Measurements from ENCODE around the gene BRIP1.

BRIP1 gene

GRCh38 chr17:61658183-61658582 is 205.1 kb downstream of the BRIP1 start:
- no peak overlapping the region for H3K4me3 ChIP-seq (ENCODE audit: low read depth, low read length)
- H3K9me3 ChIP-seq (ENCODE audit: control insufficient read depth, insufficient read depth, low read depth, low read length): no peaks in the 10 kb centered on the region
- H3K4me1 ChIP-seq (ENCODE audit: control insufficient read depth, insufficient read depth, low read length): peaks cover 2% of the 10 kb centered on the region; the same call in 1 of the 2 replicates
- POLR2A ChIA-PET: no interaction called here
- H3K27ac ChIP-seq (ENCODE audit: extremely low read depth, low read depth, low read length): no peak overlapping the region
- no peak for TF ChIP-seq ELK4 (IDR thresholded peaks at IDR 0.05; ENCODE audit: borderline replicate concordance, low read depth, low read length)
- no peak for TF ChIP-seq ZNF639 (tag by site-specific recombination; IDR thresholded peaks at IDR 0.05)
- no peak for TF ChIP-seq KLF8 (tag by site-specific recombination; IDR thresholded peaks at IDR 0.05)
- no peak for TF ChIP-seq GLI4 (tag by site-specific recombination; IDR thresholded peaks at IDR 0.05)
- no peak for TF ChIP-seq ZFP41 (tag by site-specific recombination; IDR thresholded peaks at IDR 0.05; ENCODE audit: borderline replicate concordance)
- TF ChIP-seq ZNF311 (tag by site-specific recombination; IDR thresholded peaks at IDR 0.05; ENCODE audit: borderline replicate concordance): no peak
- TF ChIP-seq MZF1 (tag by site-specific recombination; IDR thresholded peaks at IDR 0.05; ENCODE audit: borderline replicate concordance): no peak
- no peak for TF ChIP-seq ZNF629 (tag by site-specific recombination; IDR thresholded peaks at IDR 0.05)
- CTCF ChIA-PET: interaction anchor here (0.8 kb wide), 1 partner anchor 12 kb away, joined by 3 read pairs; no protein-coding TSS in a partner anchor
- no peaks in the 10 kb centered on the region for H3K36me3 ChIP-seq (ENCODE audit: control insufficient read depth in 2 of 2, insufficient read depth in 1 of 2, low read length in 2 of 2)

- Histone ChIP-seq H3K27ac (ENCODE audit: extremely low read depth, low read depth, low read length) (no peak overlapping the region), H3K36me3 (ENCODE audit: control insufficient read depth in 2 of 2, insufficient read depth in 1 of 2, low read length in 2 of 2) (no peaks in the 10 kb centered on the region), H3K4me3 (ENCODE audit: low read depth, low read length) (no peak overlapping the region), H3K9me3 (ENCODE audit: control insufficient read depth, insufficient read depth, low read depth, low read length) (no peaks in the 10 kb centered on the region), H3K4me1 (ENCODE audit: control insufficient read depth, insufficient read depth, low read length) (peaks cover 2% of the 10 kb centered on the region; the same call in 1 of the 2 replicates)
- TF ChIP-seq ZNF311 (tag by site-specific recombination; IDR thresholded peaks at IDR 0.05; ENCODE audit: borderline replicate concordance): no peak
- TF ChIP-seq SP2 (tag by site-specific recombination; IDR thresholded peaks at IDR 0.05): no peak
- TF ChIP-seq ZNF112 (tag by site-specific recombination; IDR thresholded peaks at IDR 0.05): no peak
- TF ChIP-seq REPIN1 (tag by site-specific recombination; IDR thresholded peaks at IDR 0.05; ENCODE audit: low read depth): no peak
- TF ChIP-seq TSHZ1 (tag by site-specific recombination; IDR thresholded peaks at IDR 0.05; ENCODE audit: borderline replicate concordance): no peak
- no peak for TF ChIP-seq ZFP41 (tag by site-specific recombination; IDR thresholded peaks at IDR 0.05; ENCODE audit: borderline replicate concordance)
- no peak for TF ChIP-seq ZNF510 (tag by site-specific recombination; IDR thresholded peaks at IDR 0.05; ENCODE audit: insufficient replicate concordance)
- TF ChIP-seq ZNF280C (tag by site-specific recombination; IDR thresholded peaks at IDR 0.05): no peak
- no peak for TF ChIP-seq WT1 (tag by site-specific recombination; IDR thresholded peaks at IDR 0.05)
- no peak for TF ChIP-seq MYNN (tag by site-specific recombination; IDR thresholded peaks at IDR 0.05; ENCODE audit: borderline replicate concordance)
- POLR2A ChIA-PET: no interaction called here
- CTCF ChIA-PET: interaction anchor here (0.6 kb wide), 1 partner anchor 8 kb away, joined by 3 read pairs; no protein-coding TSS in a partner anchor
These were observed 206.0 kb downstream of the BRIP1 start for GRCh38 chr17:61657338-61657737.
